RWPE2 (cell line): ENCODE results near the gene TOX3.

Experiments used
- ATAC-seq: fragments of 200-7000 bp; cut with Tn5 transposase; 3 replicates; pipeline ENCODE4 v1.9.1; 2021; ENCODE audit warnings: low read depth
- DNase-seq: peaks from one replicate; pipeline ENCODE4 v3.0.0-alpha.2; 2020; ENCODE audit warnings: low spot score
- H3K27ac ChIP-seq: fragments of 450-650 bp; 2 replicates; pipeline ENCODE4 v1.5.1; 2017; ENCODE audit warnings: mild to moderate bottlenecking; ENCODE audit not compliant: poor library complexity, severe bottlenecking
- H3K27me3 ChIP-seq: fragments of 250-450 bp; sonication (Bioruptor Pico); 2 replicates; pipeline ENCODE4 v1.5.1; 2021; ENCODE audit warnings: mild to moderate bottlenecking, moderate library complexity; ENCODE audit not compliant: insufficient read depth, poor library complexity, severe bottlenecking
- H3K36me3 ChIP-seq: fragments of 250-450 bp; sonication (Bioruptor Pico); 2 replicates; pipeline ENCODE4 v1.5.1; 2020; ENCODE audit warnings: low read depth, mild to moderate bottlenecking, moderate library complexity
- H3K4me1 ChIP-seq: fragments of 250-450 bp; sonication (Bioruptor Pico); 2 replicates; pipeline ENCODE4 v1.5.1; 2021; ENCODE audit warnings: mild to moderate bottlenecking, moderate library complexity; ENCODE audit not compliant: insufficient read depth, poor library complexity, severe bottlenecking
- H3K4me3 ChIP-seq: fragments of 250-450 bp; sonication (Bioruptor Pico); 2 replicates; pipeline ENCODE4 v1.5.1; 2021; ENCODE audit warnings: mild to moderate bottlenecking, moderate library complexity; ENCODE audit not compliant: severe bottlenecking
- H3K9me3 ChIP-seq: fragments of 250-450 bp; sonication (Bioruptor Pico); 2 replicates; pipeline ENCODE4 v1.5.1; 2021; ENCODE audit warnings: mild to moderate bottlenecking, moderate library complexity; ENCODE audit not compliant: severe bottlenecking
- TF ChIP-seq, protein P1 (sequence below): fragments of 450-650 bp; IDR thresholded peaks from one replicate; pipeline ENCODE4 v1.5.1; 2017; ENCODE audit warnings: mild to moderate bottlenecking, moderate library complexity; ENCODE audit not compliant: poor library complexity, severe bottlenecking

The TOX3 gene

DNA sequence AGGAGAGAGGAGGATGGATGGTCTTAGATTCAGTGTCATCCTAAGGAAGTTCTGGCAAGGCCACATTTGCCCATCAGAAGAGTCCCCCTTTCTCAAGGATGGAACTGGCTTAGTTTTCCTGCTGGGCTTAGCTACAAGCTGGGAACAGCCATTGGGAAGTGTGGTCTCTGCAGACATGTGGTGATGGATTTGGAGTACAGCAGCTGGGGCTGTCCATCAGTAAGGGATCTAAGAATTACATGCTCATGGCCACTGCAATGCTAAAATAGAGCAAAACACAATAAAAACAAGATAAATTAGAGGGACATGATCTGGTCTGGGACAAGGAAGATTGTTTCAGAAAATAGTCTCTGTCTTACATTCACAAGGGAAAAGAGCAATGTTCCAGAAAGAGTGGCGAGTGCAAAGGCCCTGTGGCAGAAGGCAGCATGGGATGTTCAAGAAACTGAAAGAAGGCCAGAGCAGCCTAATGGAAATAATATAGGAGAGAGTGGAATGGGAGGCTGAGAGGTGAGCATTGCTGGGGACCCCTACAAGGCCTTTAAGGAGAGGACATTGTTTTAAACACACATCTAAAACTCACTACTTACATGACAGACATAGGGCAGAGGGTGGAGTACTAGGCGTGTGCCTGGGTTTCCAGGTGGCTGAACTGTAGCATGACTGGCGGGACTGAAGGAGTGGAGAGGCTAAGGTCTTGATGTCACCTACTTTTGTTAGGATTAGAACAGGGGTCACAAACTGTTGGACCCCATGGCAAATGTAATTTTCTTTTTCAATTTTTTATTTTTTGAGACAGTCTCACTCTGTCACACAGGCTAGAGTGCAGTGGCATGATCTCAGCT is 17.0 kb upstream of the TOX3 start:
- H3K27ac ChIP-seq, result no peak overlapping the region
- TF ChIP-seq, protein P1, sequence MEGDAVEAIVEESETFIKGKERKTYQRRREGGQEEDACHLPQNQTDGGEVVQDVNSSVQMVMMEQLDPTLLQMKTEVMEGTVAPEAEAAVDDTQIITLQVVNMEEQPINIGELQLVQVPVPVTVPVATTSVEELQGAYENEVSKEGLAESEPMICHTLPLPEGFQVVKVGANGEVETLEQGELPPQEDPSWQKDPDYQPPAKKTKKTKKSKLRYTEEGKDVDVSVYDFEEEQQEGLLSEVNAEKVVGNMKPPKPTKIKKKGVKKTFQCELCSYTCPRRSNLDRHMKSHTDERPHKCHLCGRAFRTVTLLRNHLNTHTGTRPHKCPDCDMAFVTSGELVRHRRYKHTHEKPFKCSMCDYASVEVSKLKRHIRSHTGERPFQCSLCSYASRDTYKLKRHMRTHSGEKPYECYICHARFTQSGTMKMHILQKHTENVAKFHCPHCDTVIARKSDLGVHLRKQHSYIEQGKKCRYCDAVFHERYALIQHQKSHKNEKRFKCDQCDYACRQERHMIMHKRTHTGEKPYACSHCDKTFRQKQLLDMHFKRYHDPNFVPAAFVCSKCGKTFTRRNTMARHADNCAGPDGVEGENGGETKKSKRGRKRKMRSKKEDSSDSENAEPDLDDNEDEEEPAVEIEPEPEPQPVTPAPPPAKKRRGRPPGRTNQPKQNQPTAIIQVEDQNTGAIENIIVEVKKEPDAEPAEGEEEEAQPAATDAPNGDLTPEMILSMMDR, result no peak
- H3K36me3 ChIP-seq, result no peaks in the 10 kb centered on the region
- no peaks in the 10 kb centered on the region for H3K9me3 ChIP-seq
- no peaks in the 10 kb centered on the region for H3K27me3 ChIP-seq
- ATAC-seq (no peak), DNase-seq (no peak)
- no peak overlapping the region for H3K4me3 ChIP-seq
- no peaks in the 10 kb centered on the region for H3K4me1 ChIP-seq

DNA sequence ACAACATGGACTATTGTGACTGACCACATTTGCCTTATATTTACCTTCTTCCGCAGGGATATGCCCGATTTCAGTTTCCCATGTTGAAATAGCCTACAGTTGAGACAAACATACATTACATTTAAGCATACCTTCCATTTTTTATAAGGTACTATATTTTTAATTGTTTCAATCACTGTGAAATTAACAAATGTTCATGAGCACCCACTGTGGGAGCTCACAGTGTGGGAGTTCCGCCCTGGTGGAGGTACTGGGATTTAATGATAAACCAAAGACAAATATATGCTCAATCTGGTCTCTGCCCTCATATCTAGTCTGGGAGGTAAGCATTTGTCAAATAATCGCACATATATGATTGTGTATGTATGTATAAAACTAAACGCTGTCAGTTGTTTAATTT is 15.8 kb upstream of the TOX3 start:
- TF ChIP-seq, protein P1, result no peak
- DNase-seq (no peak), ATAC-seq (no peak)
- Histone ChIP-seq H3K36me3 (no peaks in the 10 kb centered on the region), H3K4me3 (no peak overlapping the region), H3K27me3 (no peaks in the 10 kb centered on the region), H3K9me3 (no peaks in the 10 kb centered on the region), H3K27ac (no peak overlapping the region), H3K4me1 (no peaks in the 10 kb centered on the region)

DNA sequence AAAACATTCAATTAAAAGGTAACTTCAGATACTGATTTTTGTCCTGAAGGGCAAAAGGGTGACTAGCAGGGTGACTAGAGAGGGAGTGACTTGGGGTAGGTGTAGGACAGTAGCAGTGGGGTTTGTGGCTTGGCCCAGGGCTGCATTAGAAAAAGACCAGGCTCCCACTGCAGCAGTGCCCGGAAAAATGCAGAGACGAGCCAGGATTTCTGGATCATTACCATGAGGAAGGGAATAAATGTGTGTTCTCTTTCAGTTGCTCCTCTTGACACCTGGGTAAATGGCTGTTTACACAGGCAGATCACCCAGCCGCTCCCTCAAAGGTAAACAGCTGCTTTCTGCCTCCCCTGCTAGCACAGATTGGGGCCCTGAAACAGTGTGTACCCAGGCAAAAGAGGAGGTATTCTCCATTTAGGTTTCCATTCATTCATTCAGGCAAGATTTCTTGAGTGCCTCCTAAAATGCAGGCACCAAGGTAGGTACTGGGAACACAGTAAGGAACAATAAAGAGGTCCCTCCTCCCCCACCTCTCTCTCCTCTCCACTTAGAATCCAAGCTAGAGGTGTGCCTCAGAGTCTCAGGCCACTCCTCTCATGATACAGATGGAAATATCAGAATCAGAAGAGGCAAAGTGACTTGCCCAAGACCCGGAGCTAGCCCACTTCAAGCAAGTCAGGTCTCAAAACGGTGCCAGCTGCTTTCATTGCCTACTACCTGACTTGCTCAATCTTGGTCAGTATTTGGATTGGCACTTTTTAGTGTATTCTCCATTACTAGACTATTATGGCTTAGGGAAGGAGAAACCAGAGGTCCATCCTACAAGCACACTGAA is 15.2 kb upstream of the TOX3 start:
- ATAC-seq (no peak), DNase-seq (no peak)
- Histone ChIP-seq H3K27ac (no peak overlapping the region), H3K9me3 (no peaks in the 10 kb centered on the region), H3K4me3 (no peak overlapping the region), H3K36me3 (no peaks in the 10 kb centered on the region), H3K27me3 (no peaks in the 10 kb centered on the region), H3K4me1 (no peaks in the 10 kb centered on the region)
- TF ChIP-seq, protein P1, result no peak

DNA sequence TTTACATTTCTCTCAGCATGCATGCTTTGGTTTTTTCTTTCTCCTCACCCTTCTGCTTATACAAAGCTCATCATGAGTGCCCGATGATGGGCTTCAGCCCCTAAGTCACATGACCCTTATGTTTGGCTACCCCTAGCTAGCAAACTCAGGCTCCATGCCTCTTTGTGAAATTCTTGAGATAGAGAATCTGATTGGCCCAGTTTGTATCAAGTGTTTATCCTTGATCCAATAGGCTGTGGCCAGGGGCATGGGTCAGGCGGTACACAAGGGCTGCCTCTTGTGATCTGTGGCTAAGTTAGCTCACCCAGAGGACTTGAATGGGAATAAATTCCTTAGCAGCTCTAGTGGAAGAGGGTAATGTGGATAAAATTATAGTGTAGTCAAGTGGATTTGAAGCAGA is 11.5 kb upstream of the TOX3 start:
- ATAC-seq, result no peak

More for the DNA sequence above, 11.5 kb upstream of the TOX3 start:
- TF ChIP-seq, protein P1, result no peak
- H3K36me3 ChIP-seq, result no peaks in the 10 kb centered on the region
- H3K27me3 ChIP-seq, result no peaks in the 10 kb centered on the region
- no peak overlapping the region for H3K27ac ChIP-seq
- no peaks in the 10 kb centered on the region for H3K4me1 ChIP-seq
- no peak overlapping the region for H3K4me3 ChIP-seq
- no peak for DNase-seq
- no peaks in the 10 kb centered on the region for H3K9me3 ChIP-seq
